GM21786 (cell line): Measurements from ENCODE around the gene PRM2.

Experiments used
- ATAC-seq: cut with Tn5 transposase; IDR thresholded peaks from one replicate; pipeline ENCODE4 v1.9.1; 2021; ENCODE audit not compliant: unreplicated experiment

PRM2 gene

GRCh38 chr16:11264155-11264832 is 12.0 kb downstream of the PRM2 start:
- no peak for ATAC-seq

- no peak for ATAC-seq
These were observed 12.5 kb downstream of the PRM2 start for GRCh38 chr16:11263737-11264136.

- no peak for ATAC-seq
These were observed 13.4 kb downstream of the PRM2 start for GRCh38 chr16:11262915-11263314.

DNA sequence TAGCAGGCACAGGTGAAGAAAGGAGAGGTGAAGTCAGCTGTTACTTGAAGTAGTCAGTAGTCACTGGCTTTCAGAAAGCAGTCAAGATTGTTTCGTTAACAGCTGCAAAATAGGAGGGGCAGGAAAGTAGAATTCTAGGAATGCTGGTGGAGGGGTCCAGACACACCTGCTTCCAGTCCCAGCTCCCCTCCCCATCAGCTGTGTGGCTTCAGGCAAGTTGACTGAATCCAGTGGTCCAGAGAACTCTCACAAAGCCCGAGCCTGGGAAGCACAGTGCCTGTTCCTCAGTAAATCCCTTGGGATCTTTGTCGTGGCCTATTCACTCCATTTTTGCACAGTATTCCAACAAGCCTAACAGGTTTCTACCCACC is 15.7 kb downstream of the PRM2 start:
- no peak for ATAC-seq

DNA sequence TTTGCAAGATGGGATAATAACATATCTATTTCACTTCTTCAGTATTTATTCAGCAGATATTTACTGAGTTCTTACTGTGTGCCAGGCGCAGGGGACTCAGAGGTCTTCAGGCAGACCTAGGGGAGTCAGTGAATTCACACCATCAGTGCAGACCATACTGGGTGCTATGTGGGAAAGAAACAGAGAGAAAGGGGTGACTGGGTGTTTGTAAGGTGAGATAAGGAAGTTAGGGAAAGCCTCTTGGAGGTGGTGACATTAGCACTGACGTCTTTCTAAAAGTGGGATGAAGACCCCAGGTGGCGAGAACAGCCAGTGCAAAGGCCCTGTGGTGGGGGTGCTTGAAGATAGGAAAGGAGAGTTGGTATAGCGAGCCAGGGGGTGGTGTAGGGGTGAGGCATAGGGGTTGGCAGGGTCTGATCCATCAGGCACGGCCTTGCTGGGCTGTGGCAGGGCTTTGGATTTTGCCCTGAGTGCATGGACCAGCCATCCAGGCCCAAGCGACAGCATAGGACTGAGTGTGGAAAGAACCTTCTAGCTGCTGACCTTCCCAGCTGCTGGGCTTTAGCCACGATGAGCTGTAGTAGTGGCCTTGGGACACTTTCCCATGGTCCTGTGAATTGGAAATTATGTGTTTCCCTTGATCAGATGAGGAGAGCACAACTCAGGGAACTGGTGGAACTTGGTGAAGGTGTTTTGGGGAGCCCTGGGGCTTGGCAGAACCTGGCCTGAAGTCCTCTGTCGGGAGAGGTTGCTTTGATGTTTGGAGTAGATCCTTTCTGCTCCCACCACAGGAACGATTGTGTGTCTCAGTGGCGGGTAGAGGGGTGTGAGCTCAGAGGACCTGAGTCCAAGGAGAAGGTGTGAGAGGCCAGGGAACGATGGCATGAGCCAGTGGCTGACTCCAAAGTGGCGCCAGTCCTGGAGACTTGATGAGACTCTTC is 16.4 kb downstream of the PRM2 start:
- no peak for ATAC-seq

DNA sequence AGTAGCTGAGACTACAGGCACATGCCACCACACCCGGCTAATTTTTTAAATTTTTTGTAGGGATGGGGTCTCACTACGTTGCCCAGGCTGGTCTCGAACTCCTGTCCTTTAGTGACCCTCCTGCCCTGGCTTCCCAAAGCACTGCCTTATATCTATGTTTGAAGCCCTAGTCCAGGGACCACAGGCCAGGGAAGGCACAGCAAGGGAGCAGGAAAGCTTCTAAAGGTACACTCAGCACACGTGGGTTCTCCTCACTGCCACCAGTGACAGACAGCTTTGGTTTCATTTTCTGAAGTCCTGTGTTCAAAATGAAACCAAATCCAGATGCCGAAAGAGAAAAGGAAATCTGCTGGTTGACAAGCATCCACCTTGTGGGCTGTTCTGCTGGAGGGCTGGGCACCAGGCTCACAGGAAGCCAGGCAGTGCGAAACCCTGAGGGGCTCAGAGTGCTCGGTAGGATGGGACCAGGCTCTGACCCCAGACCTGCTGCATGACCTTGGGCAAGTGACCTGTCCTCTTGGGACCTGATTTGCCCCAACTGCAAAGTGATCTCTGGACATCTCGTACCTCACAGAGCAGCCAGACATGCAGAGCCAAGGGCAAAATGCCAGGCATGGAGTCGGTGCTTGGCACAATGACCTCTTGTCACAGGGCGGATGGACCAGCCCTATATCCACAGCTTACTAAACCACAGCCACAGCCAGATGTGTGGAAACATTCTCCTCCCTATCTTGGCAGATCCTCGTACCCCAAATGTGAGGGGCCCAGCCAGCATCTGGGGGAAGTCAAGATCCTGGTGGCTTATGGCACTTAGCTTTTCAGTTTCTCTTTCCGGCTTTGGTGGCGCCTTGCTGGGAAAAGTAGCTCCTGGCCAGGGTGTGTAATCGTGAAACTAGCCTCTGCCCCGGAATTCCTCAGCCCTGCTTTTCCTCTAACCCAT is 17.5 kb downstream of the PRM2 start:
- ATAC-seq = no peak

GRCh38 chr16:11257131-11257938 is 18.9 kb downstream of the PRM2 start:
- no peak for ATAC-seq

GRCh38 chr16:11256661-11257130 is 19.6 kb downstream of the PRM2 start:
- no peak for ATAC-seq

- peak; percentile 43 for ATAC-seq
These were observed 20.3 kb downstream of the PRM2 start, which contains the start of gene SOCS1 for GRCh38 chr16:11255737-11256660. Gene SOCS1, minus strand, starts transcription at chr16:11256204. Its CDS starts 726 bp downstream, at chr16:11255478.

- no peak for ATAC-seq
These were observed 21.2 kb downstream of the PRM2 start for GRCh38 chr16:11254913-11255736.

- no peak for ATAC-seq
These were observed 22.0 kb downstream of the PRM2 start for GRCh38 chr16:11253995-11254912.

DNA sequence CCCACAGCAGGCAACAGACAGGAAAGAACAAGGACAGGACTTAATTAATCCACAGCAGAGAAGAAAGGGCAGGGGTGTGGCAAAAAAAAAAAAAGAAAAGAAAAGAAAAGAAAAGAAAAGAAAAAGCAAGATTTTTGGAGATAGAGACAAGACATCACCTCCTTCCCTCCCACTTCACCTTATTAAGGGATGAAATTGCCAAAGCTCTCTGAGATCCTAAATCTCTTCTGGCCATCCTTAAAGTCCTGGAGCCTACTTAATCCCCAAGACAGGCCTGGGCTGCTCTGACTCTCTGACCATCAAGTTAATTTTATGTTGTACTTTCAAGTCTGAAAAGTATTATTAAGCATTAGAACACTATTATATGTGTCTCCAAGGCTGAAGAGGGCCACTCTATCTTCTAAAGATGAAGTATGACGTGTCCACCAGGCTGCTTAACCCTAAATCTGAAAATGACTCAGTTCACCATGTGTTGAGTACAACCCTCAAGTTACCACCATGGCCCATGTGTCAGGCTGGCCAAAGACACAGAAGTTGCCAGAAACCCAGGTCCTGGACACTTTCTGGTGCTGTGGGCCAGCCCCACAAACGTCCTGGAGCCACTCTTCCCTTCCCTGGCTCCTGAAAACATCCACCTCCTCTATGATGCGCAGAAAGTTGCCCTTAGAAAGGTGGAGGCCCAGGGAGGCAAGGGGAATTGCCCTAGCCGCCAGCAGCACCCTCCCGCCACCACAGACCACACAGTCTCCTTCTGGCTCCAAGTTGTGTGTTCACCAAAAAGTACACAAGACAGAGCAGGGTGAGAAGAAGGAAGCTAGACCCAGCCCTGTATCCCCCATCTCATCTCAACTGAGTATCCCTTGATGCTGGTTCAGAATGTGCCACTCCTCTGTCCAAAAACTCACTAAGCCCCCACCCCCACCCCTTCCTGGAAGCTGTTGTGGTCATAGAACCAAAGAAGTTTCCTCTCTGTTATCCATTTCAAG is 23.0 kb downstream of the PRM2 start:
- ATAC-seq = no peak

DNA sequence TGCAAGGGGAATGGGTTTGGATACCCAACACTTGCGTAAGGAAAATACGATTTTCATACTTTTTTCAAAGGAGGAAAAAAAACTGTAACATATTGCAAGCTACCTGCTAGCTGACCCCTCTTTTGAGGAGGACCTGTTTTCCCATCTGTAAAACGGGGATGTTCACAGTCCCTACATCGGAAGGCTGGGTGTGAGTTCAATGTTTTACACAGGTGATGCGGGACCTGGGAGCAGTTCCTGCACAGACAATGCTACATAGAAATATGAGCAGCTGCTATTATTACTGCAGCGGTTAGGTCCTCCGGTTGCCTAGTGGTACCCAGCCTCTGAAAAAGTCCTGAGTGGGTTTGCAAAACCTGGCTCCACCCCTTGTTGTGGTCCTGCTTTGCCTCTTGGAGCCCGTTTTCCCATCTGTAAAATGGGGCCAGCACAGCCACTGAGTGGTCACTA is 23.8 kb downstream of the PRM2 start:
- no peak for ATAC-seq

GRCh38 chr16:11251525-11252481 is 24.5 kb downstream of the PRM2 start:
- no peak for ATAC-seq
